ENCODE data around the gene GFRA4.
A peak's percentile ranks its signal among the peaks of the same experiment; 100 is the strongest.

DNA sequence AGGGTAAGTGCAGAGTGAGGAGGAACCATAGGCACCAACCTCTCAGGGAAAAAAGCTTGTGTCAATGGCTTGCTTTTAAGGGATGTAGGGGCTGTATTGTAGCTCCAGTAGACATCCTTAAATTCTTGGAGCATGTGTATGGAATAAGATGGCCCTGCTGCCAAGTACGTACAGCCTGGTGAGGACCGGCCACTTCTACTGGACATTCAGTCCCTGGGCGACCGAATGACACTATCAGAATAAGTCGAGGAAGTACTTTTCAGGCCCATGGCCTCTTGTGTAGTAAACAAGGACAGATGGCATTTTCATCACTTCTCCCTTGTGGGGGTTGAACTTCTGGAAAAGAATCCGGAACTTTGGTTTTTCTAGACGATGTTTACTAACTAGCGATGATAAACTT is 32.8 kb downstream of the GFRA4 start:
- TF ChIP-seq, protein P1, sequence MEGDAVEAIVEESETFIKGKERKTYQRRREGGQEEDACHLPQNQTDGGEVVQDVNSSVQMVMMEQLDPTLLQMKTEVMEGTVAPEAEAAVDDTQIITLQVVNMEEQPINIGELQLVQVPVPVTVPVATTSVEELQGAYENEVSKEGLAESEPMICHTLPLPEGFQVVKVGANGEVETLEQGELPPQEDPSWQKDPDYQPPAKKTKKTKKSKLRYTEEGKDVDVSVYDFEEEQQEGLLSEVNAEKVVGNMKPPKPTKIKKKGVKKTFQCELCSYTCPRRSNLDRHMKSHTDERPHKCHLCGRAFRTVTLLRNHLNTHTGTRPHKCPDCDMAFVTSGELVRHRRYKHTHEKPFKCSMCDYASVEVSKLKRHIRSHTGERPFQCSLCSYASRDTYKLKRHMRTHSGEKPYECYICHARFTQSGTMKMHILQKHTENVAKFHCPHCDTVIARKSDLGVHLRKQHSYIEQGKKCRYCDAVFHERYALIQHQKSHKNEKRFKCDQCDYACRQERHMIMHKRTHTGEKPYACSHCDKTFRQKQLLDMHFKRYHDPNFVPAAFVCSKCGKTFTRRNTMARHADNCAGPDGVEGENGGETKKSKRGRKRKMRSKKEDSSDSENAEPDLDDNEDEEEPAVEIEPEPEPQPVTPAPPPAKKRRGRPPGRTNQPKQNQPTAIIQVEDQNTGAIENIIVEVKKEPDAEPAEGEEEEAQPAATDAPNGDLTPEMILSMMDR (IDR thresholded peaks at IDR 0.05), result no peak
- no peak for TF ChIP-seq EP300 (IDR thresholded peaks at IDR 0.05)
- TF ChIP-seq POLR2AphosphoS5 (IDR thresholded peaks at IDR 0.05), result peak in 1 of 2 donors; percentile 14

Data from upper lobe of left lung (tissue), 4 donors.